GM12878 (cell line): Measurements from ENCODE around the gene AGBL4. TPM values are rescaled to one million over a fixed set of nuclear protein-coding genes. Genes with fewer than 3 reads are reported as not detected.
A peak's percentile ranks its signal among the peaks of the same experiment; 100 is the strongest.

ENCODE experiments used
- ATAC-seq: fragments of 200-7000 bp; cut with Tn5 transposase; 3 replicates; pipeline ENCODE4 v1.9.1; 2020; ENCODE audit warnings: mild to moderate bottlenecking, moderate library complexity
- BruUV-seq: library from RNA; stranded (reverse); fragments of 400-500 nt; replicated peaks from 2 replicates; lab custom pipeline; 2021; lab: Mats Ljungman, UMichigan
- CTCF ChIA-PET: fragments of 300-600 bp; sonication (Branson Sonifier 250); formaldehyde crosslinking; extraction: SDS; loops from one replicate; lab custom pipeline; 2021; ENCODE audit warnings: inconsistent platforms; lab: Yijun Ruan, JAX
- POLR2A ChIA-PET: fragments of 350-600 bp; formaldehyde crosslinking; extraction: SDS; loops from one replicate; lab custom pipeline; 2021; ENCODE audit warnings: inconsistent platforms; lab: Charles Lee
- RAD21 ChIA-PET: fragments of 300-600 bp; sonication (Branson Sonifier 250); formaldehyde crosslinking; loops from one replicate; lab custom pipeline; 2023; ENCODE audit warnings: antibody characterized with exemption; ENCODE audit not compliant: unreplicated experiment; lab: Charles Lee
- SMC1A ChIA-PET: fragments of 300-600 bp; sonication (Branson Sonifier 250); formaldehyde crosslinking; loops from one replicate; lab custom pipeline; 2023; ENCODE audit not compliant: unreplicated experiment, uncharacterized antibody; lab: Charles Lee
- DNase-seq: peaks from one replicate; pipeline ENCODE4 v3.0.0-alpha.2; 2011; ENCODE audit warnings: low read depth, low spot score
- FAIRE-seq: peaks from 3 replicates; lab custom pipeline; 2011; peaks lifted over from hg19 to GRCh38; lab: Jason Lieb, UNC
- H2AFZ ChIP-seq: 2 replicates; pipeline ENCODE4 v1.6.0; 2011; ENCODE audit warnings: low read depth, low read length, control low read depth; ENCODE audit not compliant: control insufficient read depth
- H3K27ac ChIP-seq: 2 replicates; pipeline ENCODE4 v1.5.1; 2011; ENCODE audit warnings: control low read depth; ENCODE audit not compliant: control insufficient read depth, insufficient read depth
- H3K27me3 ChIP-seq, 2 experiments: replicated peaks in 1 of 2; 2 replicates each; pipeline versions ENCODE4 v1.6.0 to v1.6.1; 2011; ENCODE audit warnings: low read length in 1 of 2; ENCODE audit not compliant: control insufficient read depth in 2 of 2, insufficient read depth in 2 of 2
- H3K36me3 ChIP-seq, 2 experiments: 2 replicates each; pipeline ENCODE4 v1.5.1; 2011; ENCODE audit warnings: low read length in 1 of 2; ENCODE audit not compliant: control insufficient read depth in 2 of 2, insufficient read depth in 2 of 2
- H3K4me1 ChIP-seq: 2 replicates; pipeline ENCODE4 v1.6.1; 2011; ENCODE audit warnings: mild to moderate bottlenecking, low read length, moderate library complexity, mixed read lengths; ENCODE audit not compliant: control insufficient read depth, insufficient read depth
- H3K4me2 ChIP-seq: 2 replicates; pipeline ENCODE4 v1.6.0; 2011; ENCODE audit warnings: control low read depth; ENCODE audit not compliant: control insufficient read depth, insufficient read depth
- H3K4me3 ChIP-seq: fragments of 200-600 bp; sonication (generic); 2 replicates; pipeline ENCODE4 v1.5.1; 2016
- H3K79me2 ChIP-seq: 2 replicates; pipeline ENCODE4 v1.6.0; 2011; ENCODE audit warnings: low read length; ENCODE audit not compliant: control insufficient read depth, insufficient read depth
- H3K9ac ChIP-seq: 2 replicates; pipeline ENCODE4 v1.8.0; 2011; ENCODE audit warnings: low read length, control low read depth, mixed read lengths; ENCODE audit not compliant: control insufficient read depth, insufficient read depth
- H3K9me3 ChIP-seq: replicated peaks from 3 replicates; pipeline ENCODE4 v1.5.1; 2011; ENCODE audit warnings: mild to moderate bottlenecking, low read length; ENCODE audit not compliant: control insufficient read depth, insufficient read depth
- H4K20me1 ChIP-seq: 2 replicates; pipeline ENCODE4 v1.6.0; 2011; ENCODE audit not compliant: control insufficient read depth, insufficient read depth
- CBX5 ChIP-seq: sonication (generic); IDR thresholded peaks from 2 replicates; pipeline ENCODE4 v1.6.1; 2016; ENCODE audit warnings: low read depth, moderate library complexity, mild to moderate bottlenecking, inconsistent platforms
- CEBPB ChIP-seq, 2 experiments: fragments of 150-350 bp in 1 of 2; IDR thresholded peaks; 2 replicates each; pipeline ENCODE4 v1.6.1; 2012 to 2014; ENCODE audit warnings: low read depth in 2 of 2, low read length in 2 of 2, borderline replicate concordance in 1 of 2, inconsistent platforms in 1 of 2
- EZH2 ChIP-seq: IDR thresholded peaks from 2 replicates; pipeline ENCODE4 v1.6.1; 2012; ENCODE audit warnings: low read depth, mild to moderate bottlenecking, control low read depth, inconsistent platforms, low read length, borderline replicate concordance; ENCODE audit not compliant: control insufficient read depth
- NR2C1 ChIP-seq: fragments of 450-650 bp; IDR thresholded peaks from 2 replicates; pipeline ENCODE4 v1.6.1; 2017; ENCODE audit warnings: antibody characterized with exemption, mild to moderate bottlenecking, moderate library complexity
- WGBS: methylation state at CpG from one replicate; pipeline ENCODE4 v1.1.6; 2016; ENCODE audit warnings: low lambda C conversion rate; ENCODE audit not compliant: insufficient replicate concordance, insufficient coverage; ENCODE audit errors: missing lambda C conversion rate; 5-methylcytosine and 5-hydroxymethylcytosine counted together
- in situ Hi-C: fragments of 300-500 bp; cut with MboI; formaldehyde crosslinking; loops from 9 replicates; pipeline ENCODE4 v1.14.3; 2018; ENCODE audit warnings: mixed read lengths
- intact Hi-C: fragments of 100-400 bp; cut with micrococcal nuclease; formaldehyde crosslinking; loops from one replicate; pipeline ENCODE4 v1.14.2; 2022; ENCODE audit not compliant: unreplicated experiment
- polyA plus RNA-seq, 11 experiments: library from polyadenylated mRNA; depleted of rRNA in 4 of 11; unstranded in 6 of 11; stranded (reverse) in 5 of 11; fragments of >200 nt; fragmentation: Nextera tagmentation in 4 of 11; fragmentation: Illumina TruSeq in 1 of 11; extraction: Ambion mirVana in 4 of 11; extraction: Trizol in 1 of 11; gene quantifications; 1 replicate in 1 of 11; 2 replicates in 10 of 11; pipeline versions ENCODE4 v1.2.1 to v1.2.3, GENCODE V29; 2011 to 2016; ENCODE audit warnings: inconsistent platforms in 2 of 11, missing spikeins in 2 of 11, low read depth in 1 of 11
- total RNA-seq, 4 experiments: library from RNA; depleted of rRNA in 3 of 4; stranded (reverse); fragments of >200 nt in 3 of 4; fragmentation: Illumina TruSeq in 1 of 4; extraction: Trizol in 1 of 4; gene quantifications; 2 replicates each; pipeline versions ENCODE4 v1.2.1 to v1.2.3, GENCODE V29; 2013 to 2021
- TF ChIP-seq, protein P1 (sequence below): fragments of 450-650 bp; IDR thresholded peaks from 2 replicates; pipeline ENCODE4 v1.6.1; 2017; ENCODE audit warnings: antibody characterized with exemption, mild to moderate bottlenecking, moderate library complexity

AGBL4 gene
- total and polyA plus RNA-seq, 10 of the 15 experiments (the other 5 are each of a cell fraction or from before 2014, with no cell fraction given), result 0.31 TPM; not detected in 9

- Histone ChIP-seq H3K4me1 (no peaks in the 10 kb centered on the region), H2AFZ (no peak overlapping the region), H3K4me3 (no peak overlapping the region), H3K27ac (no peak overlapping the region), H3K79me2 (no peaks in the 10 kb centered on the region), H4K20me1 (no peaks in the 10 kb centered on the region), H3K9ac (no peak overlapping the region), H3K36me3 (no peaks in the 10 kb centered on the region), H3K9me3 (no peaks in the 10 kb centered on the region), H3K4me2 (no peak overlapping the region), H3K27me3 (peaks cover 7 to 13% of the 10 kb centered on the region in 2 experiments)
- ChIA-PET SMC1A (no interaction called here), RAD21 (no interaction called here), CTCF (no interaction called here), POLR2A (no interaction called here)
- BruUV-seq, result no TSS peak
- intact Hi-C loops (no loop called here), in situ Hi-C loops (no loop called here)
- no peak for TF ChIP-seq CBX5
- TF ChIP-seq, protein P1, sequence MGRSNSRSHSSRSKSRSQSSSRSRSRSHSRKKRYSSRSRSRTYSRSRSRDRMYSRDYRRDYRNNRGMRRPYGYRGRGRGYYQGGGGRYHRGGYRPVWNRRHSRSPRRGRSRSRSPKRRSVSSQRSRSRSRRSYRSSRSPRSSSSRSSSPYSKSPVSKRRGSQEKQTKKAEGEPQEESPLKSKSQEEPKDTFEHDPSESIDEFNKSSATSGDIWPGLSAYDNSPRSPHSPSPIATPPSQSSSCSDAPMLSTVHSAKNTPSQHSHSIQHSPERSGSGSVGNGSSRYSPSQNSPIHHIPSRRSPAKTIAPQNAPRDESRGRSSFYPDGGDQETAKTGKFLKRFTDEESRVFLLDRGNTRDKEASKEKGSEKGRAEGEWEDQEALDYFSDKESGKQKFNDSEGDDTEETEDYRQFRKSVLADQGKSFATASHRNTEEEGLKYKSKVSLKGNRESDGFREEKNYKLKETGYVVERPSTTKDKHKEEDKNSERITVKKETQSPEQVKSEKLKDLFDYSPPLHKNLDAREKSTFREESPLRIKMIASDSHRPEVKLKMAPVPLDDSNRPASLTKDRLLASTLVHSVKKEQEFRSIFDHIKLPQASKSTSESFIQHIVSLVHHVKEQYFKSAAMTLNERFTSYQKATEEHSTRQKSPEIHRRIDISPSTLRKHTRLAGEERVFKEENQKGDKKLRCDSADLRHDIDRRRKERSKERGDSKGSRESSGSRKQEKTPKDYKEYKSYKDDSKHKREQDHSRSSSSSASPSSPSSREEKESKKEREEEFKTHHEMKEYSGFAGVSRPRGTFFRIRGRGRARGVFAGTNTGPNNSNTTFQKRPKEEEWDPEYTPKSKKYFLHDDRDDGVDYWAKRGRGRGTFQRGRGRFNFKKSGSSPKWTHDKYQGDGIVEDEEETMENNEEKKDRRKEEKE, result no peak
- TF ChIP-seq EZH2, result 0 out of 2 replicates have a peak, but pooled peaks have one; percentile 63
- TF ChIP-seq NR2C1, result no peak
- no peak for TF ChIP-seq CEBPB (IDR thresholded peaks at IDR 0.05; ENCODE audit: borderline replicate concordance in 1 of 2, low read depth in 2 of 2, low read length in 2 of 2)
- WGBS, result 21% methylated on average over 7 of the region's 7 CpGs
- FAIRE-seq, result no peak
- no peak for DNase-seq
- ATAC-seq, result no peak
Observed at GRCh38 chr1:48775831-48776392, 1247.8 kb downstream of the AGBL4 start.
